NT2/D1 (cell line): Measurements from ENCODE around the gene IL16.

Experiments
- YY1 ChIP-seq: IDR thresholded peaks from 2 replicates; pipeline ENCODE4 v1.6.1; 2011; ENCODE audit not compliant: insufficient read length, insufficient read depth
- ZNF274 ChIP-seq: IDR thresholded peaks from 2 replicates; pipeline ENCODE4 v1.6.1; 2011; ENCODE audit warnings: mild to moderate bottlenecking, low read depth, low read length

DNA sequence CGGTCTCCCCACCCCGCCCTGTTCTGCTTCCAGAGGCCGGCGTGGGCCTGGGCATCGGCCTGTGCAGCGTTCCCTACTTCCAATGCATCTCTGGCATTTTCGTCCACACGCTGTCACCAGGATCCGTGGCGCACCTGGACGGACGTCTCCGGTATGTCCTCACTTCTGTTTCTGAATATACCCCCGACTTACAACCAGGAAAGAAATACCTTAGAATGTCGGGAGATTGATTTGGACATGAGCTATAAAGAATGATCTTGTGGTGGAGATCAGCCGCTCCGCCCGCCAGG lies 85.9 kb downstream of the IL16 start:
- TF ChIP-seq YY1 (no peak), ZNF274 (no peak)
